Astrocyte of the hippocampus (primary cell): ENCODE measurements around the gene CDH13.
"Not testable (repeated sequence)": the region's sequence is repeated elsewhere in the genome, so short reads cannot be mapped to it uniquely, and the experiment has no call there.

Source experiments
- DNase-seq: peaks from one replicate; pipeline ENCODE4 v3.0.0; 2011; ENCODE audit warnings: low read depth, low spot score

The CDH13 gene

GRCh38 chr16:82882982-82883835 lies 256.4 kb downstream of the CDH13 start:
- DNase-seq, result no peak

- DNase-seq, result no peak
Observed at GRCh38 chr16:82884320-82884898, 257.6 kb downstream of the CDH13 start.

- no peak for DNase-seq
Observed at GRCh38 chr16:82886146-82886545, 259.4 kb downstream of the CDH13 start.

GRCh38 chr16:82888591-82889001 lies 261.8 kb downstream of the CDH13 start:
- peak; percentile 54 for DNase-seq

GRCh38 chr16:82891424-82891823 lies 264.7 kb downstream of the CDH13 start:
- DNase-seq, result no peak

GRCh38 chr16:82891918-82892317 lies 265.1 kb downstream of the CDH13 start:
- no peak for DNase-seq

GRCh38 chr16:82892324-82892723 lies 265.6 kb downstream of the CDH13 start:
- DNase-seq, result no peak

- DNase-seq, result no peak
Observed at GRCh38 chr16:82895843-82896242, 269.1 kb downstream of the CDH13 start.

- DNase-seq, result no peak
Observed at GRCh38 chr16:82899006-82899405, 272.2 kb downstream of the CDH13 start.

- DNase-seq, result peak; percentile 31
Observed at GRCh38 chr16:82899731-82900450, 273.1 kb downstream of the CDH13 start.

- peak; percentile 14 for DNase-seq
Observed at GRCh38 chr16:82900559-82900958, 273.8 kb downstream of the CDH13 start.

- no peak for DNase-seq
Observed at GRCh38 chr16:82911925-82912324, 285.2 kb downstream of the CDH13 start.

- no peak for DNase-seq
Observed at GRCh38 chr16:82915139-82915824, 288.5 kb downstream of the CDH13 start.

- no peak for DNase-seq
Observed at GRCh38 chr16:82917886-82918595, 291.3 kb downstream of the CDH13 start.

GRCh38 chr16:82924075-82924854 lies 297.5 kb downstream of the CDH13 start:
- DNase-seq, result no peak

GRCh38 chr16:82926500-82926899 lies 299.7 kb downstream of the CDH13 start:
- no peak for DNase-seq

GRCh38 chr16:82933933-82934332 lies 307.2 kb downstream of the CDH13 start:
- not testable (repeated sequence) for DNase-seq

- DNase-seq, result no peak
Observed at GRCh38 chr16:82935766-82936165, 309.0 kb downstream of the CDH13 start.

- peak; percentile 71 for DNase-seq
Observed at GRCh38 chr16:82936941-82937551, 310.3 kb downstream of the CDH13 start.

- DNase-seq, result no peak
Observed at GRCh38 chr16:82937926-82938520, 311.3 kb downstream of the CDH13 start.
